Stimulated activated naive CD8-positive, alpha-beta T cell treated with anti-CD3 and anti-CD28 coated beads, Interleukin-15, amount 100 ng/mL, for 72 hours (primary cell): ENCODE measurements around the gene PLEKHO2.
"Not testable (repeated sequence)": the region's sequence is repeated elsewhere in the genome, so short reads cannot be mapped to it uniquely, and the experiment has no call there.

Source experiments
- ATAC-seq: fragments of 150-1000 bp; cut with Tn5 transposase; 2 replicates; pipeline ENCODE4 v1.10.0; 2021; ENCODE audit warnings: mild to moderate bottlenecking, moderate library complexity
- DNase-seq, 2 donors: peaks; one replicate each; pipeline ENCODE4 v3.0.0; 2021 to 2022
- H3K27ac Mint-ChIP-seq, 2 donors: one replicate each; pipeline ENCODE4 v1.8.0; 2022; ENCODE audit warnings: mild to moderate bottlenecking in 2 of 2, mixed read lengths in 2 of 2, moderate library complexity in 2 of 2
- H3K27me3 Mint-ChIP-seq: one replicate; pipeline ENCODE4 v1.8.0; 2022; ENCODE audit warnings: mixed read lengths
- H3K4me1 Mint-ChIP-seq: one replicate; pipeline ENCODE4 v1.8.0; 2022; ENCODE audit warnings: mild to moderate bottlenecking, mixed read lengths
- H3K4me3 Mint-ChIP-seq, 2 donors: one replicate each; pipeline ENCODE4 v1.8.0; 2022; ENCODE audit warnings: mild to moderate bottlenecking in 2 of 2, mixed read lengths in 2 of 2, moderate library complexity in 1 of 2
- H3K9me3 Mint-ChIP-seq, 2 donors: one replicate each; pipeline ENCODE4 v1.8.0; 2022; ENCODE audit warnings: mixed read lengths in 2 of 2

PLEKHO2 gene

GRCh38 chr15:64841344-64842095, at the start of gene PLEKHO2:
TSS of gene PLEKHO2 (plus strand) at chr15:64841915. CDS start at chr15:64842017, 102 bp downstream.
- Mint-ChIP-seq H3K4me1 (peaks cover 68% of the 10 kb centered on the region), H3K27me3 (no peaks in the 10 kb centered on the region), H3K9me3 (peaks cover 0 to 3% of the 10 kb centered on the region in 2 donors), H3K27ac (peak within 1 kb of the TSS; percentile 90 to 92), H3K4me3 (peak within 1 kb of the TSS; percentile 87 to 95)
- DNase-seq (peak; percentile 85 to 91), ATAC-seq (peak; percentile 87)

GRCh38 chr15:64792282-64792681, 49.4 kb upstream of the PLEKHO2 start:
- DNase-seq (no peak), ATAC-seq (no peak)
- Mint-ChIP-seq H3K4me1 (no peaks in the 10 kb centered on the region), H3K4me3 (no peak overlapping the region), H3K27ac (peak overlapping the region in 1 of 2 donors; percentile 19), H3K27me3 (no peaks in the 10 kb centered on the region), H3K9me3 (no peaks in the 10 kb centered on the region)

DNA sequence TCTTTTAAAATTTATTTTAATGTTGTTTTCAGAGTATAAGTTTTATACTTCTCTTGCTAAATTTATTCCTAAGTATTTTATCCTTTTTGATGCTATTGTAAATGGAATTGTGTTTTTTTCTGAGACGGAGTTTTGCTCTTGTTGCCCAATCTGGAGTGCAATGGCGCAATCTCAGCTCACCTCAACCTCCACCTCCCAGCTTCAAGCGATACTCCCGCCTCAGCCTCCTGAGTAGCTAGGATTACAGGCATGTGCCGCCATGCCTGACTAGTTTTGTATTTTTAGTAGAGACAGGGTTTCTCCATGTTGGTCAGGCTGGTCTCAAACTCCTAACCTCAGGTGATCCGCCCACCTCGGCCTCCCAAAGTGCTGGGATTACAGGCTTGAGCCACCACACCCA, 46.4 kb upstream of the PLEKHO2 start:
- not testable (repeated sequence) for H3K4me3 Mint-ChIP-seq, H3K9me3 Mint-ChIP-seq, ATAC-seq, H3K27ac Mint-ChIP-seq, H3K27me3 Mint-ChIP-seq, H3K4me1 Mint-ChIP-seq, DNase-seq

DNA sequence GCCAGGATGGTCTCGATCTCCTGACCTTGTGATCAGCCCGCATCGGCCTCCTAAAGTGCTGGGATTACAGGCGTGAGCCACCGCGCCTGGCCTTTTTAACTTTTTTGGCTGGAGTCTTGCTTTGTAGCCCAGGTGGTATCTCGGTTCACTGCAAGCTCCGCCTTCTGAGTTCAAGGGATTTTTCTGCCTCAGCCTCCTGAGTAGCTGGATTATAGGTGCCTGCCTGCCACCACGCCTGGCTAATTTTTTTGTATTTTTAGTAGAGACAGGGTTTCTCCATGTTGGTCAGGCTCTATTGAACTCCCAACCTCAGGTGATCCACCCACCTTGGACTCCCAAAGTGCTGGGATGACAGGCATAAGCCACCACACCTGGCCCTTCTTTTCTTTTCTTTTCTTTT, 45.8 kb upstream of the PLEKHO2 start:
- not testable (repeated sequence) for ATAC-seq, H3K4me1 Mint-ChIP-seq, H3K27ac Mint-ChIP-seq, H3K9me3 Mint-ChIP-seq, H3K27me3 Mint-ChIP-seq, DNase-seq, H3K4me3 Mint-ChIP-seq

DNA sequence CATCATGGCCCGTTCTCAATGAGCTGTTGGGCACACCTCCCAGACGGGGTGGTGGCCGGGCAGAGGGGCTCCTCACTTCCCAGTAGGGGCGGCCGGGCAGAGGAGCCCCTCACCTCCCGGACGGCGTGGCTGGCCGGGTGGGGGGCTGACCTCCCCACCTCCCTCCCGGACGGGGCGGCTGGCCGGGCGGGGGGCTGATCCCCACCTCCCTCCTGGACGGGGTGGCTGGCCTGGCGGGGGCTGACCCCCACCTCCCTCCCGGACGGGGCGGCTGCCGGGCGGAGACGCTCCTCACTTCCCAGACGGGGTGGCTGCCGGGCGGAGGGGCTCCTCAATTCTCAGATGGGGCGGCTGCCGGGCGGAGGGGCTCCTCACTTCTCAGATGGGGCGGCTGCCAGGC, 42.8 kb upstream of the PLEKHO2 start:
- H3K9me3 Mint-ChIP-seq, H3K4me1 Mint-ChIP-seq, DNase-seq, ATAC-seq, H3K27me3 Mint-ChIP-seq, H3K27ac Mint-ChIP-seq, H3K4me3 Mint-ChIP-seq: not testable (repeated sequence)

DNA sequence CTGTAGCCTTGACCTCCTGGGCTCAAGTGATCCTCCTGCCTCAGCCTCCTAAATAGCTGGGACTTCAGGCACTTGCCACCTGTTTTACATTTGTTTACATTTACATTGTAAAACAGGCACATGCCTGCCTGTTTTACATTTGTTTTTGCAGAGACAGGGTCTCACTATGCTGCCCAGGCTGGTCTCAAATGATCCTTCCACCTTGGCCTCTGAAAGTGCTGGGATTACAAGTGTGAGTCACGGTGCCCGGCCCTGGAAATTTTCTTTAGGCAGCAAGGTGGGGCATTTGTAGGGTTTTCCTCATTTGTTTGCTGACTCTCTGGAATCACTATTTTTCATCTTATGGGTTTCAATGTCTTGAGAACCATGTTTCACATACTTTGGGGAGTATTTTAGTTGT, 41.2 kb upstream of the PLEKHO2 start:
- no peak for DNase-seq
- no peaks in the 10 kb centered on the region for H3K27me3 Mint-ChIP-seq
- H3K4me3 Mint-ChIP-seq, result no peak overlapping the region
- no peak for ATAC-seq
- no peak overlapping the region for H3K27ac Mint-ChIP-seq
- H3K9me3 Mint-ChIP-seq, result no peaks in the 10 kb centered on the region
- H3K4me1 Mint-ChIP-seq, result no peaks in the 10 kb centered on the region

DNA sequence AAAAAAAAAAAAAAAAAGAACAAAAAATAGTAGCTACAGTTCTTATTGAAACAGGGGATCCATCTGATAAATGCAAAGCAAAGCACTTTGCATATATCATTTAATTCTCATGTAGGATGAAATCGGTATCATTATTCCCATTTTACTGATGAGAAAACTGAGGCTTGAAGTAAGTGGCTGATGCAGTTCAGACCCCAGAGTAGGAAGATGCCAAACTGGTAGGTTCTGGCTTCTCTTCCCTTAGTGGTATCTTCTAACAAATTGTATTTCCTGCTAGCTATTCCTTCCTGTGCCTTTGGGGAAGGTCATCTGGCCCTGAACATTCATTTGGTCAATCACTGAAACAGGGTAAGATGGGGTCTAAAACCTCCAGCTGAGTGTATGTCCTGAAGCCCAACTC, 38.2 kb upstream of the PLEKHO2 start:
- Mint-ChIP-seq H3K4me1 (no peaks in the 10 kb centered on the region), H3K9me3 (no peaks in the 10 kb centered on the region), H3K4me3 (no peak overlapping the region), H3K27ac (no peak overlapping the region), H3K27me3 (no peaks in the 10 kb centered on the region)
- DNase-seq (no peak), ATAC-seq (no peak)

DNA sequence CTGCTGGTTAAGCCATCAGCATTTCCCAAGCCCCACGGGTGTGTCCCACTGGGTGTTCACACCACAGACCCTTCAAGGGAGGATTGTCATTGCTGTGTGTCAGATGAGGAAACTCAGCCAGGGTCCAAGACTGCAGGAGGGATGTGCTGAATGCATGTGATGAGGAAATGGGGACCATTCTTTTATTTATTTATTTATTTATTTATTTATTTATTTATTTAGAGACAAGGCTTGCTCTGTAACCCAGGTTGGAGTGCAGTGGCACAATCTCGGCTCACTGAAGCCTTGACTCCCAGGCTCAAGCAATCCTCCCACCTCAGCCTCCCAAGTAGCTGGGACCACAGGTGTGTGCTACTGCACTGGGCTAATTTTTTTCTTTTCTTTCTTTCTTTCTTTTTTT, 37.1 kb upstream of the PLEKHO2 start:
- no peaks in the 10 kb centered on the region for H3K27me3 Mint-ChIP-seq
- peak overlapping the region in 1 of 2 donors; percentile 45 for H3K27ac Mint-ChIP-seq
- no peak for ATAC-seq
- H3K4me3 Mint-ChIP-seq, result no peak overlapping the region
- no peaks in the 10 kb centered on the region for H3K9me3 Mint-ChIP-seq
- no peaks in the 10 kb centered on the region for H3K4me1 Mint-ChIP-seq
- no peak for DNase-seq

GRCh38 chr15:64806509-64806908, 35.2 kb upstream of the PLEKHO2 start:
- Mint-ChIP-seq H3K4me1 (no peaks in the 10 kb centered on the region), H3K27ac (peak overlapping the region in 1 of 2 donors; percentile 83), H3K27me3 (no peaks in the 10 kb centered on the region)

DNA sequence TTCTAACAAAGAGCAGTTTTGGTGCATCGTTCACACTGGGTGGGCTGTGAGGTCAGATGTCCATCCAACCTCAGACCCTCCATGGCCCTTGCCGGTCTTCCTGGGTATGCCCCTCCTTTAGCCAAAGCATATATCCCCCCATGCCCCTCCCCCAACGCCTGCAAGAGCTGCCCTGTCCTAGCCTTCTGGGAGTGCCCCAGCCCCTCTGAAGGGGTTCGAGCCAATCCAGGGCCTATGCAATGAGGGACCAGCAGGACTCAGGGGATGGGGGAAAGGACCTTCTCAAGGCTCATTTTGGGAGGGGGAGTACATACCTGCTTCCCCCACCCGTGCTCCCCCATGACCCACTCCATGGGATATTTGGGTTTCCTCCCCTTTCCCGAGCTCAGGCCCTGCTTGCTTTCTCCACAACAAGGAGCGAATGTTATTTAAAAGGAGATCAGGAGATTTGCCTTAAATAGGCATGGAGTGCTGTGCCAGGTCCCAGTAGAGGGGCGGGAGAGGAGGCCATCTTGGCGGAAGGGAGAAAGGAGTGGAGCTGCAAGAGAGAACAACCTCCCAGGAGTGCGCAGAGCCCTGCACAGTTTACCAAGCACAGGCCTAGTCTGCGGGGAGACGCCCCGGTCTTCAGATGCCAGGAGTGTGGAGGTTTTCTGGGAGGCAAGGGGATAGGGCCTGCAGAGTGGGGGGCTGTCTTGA, 34.5 kb upstream of the PLEKHO2 start:
- DNase-seq, result no peak
- Mint-ChIP-seq H3K4me3 (no peak overlapping the region), H3K4me1 (no peaks in the 10 kb centered on the region), H3K27ac (no peak overlapping the region), H3K27me3 (no peaks in the 10 kb centered on the region), H3K9me3 (no peaks in the 10 kb centered on the region)
- no peak for ATAC-seq

More at GRCh38 chr15:64806509-64806908, 35.2 kb upstream of the PLEKHO2 start:
- ATAC-seq (no peak), DNase-seq (no peak)
- Mint-ChIP-seq H3K9me3 (no peaks in the 10 kb centered on the region), H3K4me3 (no peak overlapping the region)

GRCh38 chr15:64807751-64808222, 33.9 kb upstream of the PLEKHO2 start:
- no peaks in the 10 kb centered on the region for H3K4me1 Mint-ChIP-seq
- no peaks in the 10 kb centered on the region for H3K9me3 Mint-ChIP-seq
- H3K27me3 Mint-ChIP-seq, result no peaks in the 10 kb centered on the region
- no peak overlapping the region for H3K27ac Mint-ChIP-seq
- ATAC-seq (no peak), DNase-seq (no peak)
- H3K4me3 Mint-ChIP-seq, result no peak overlapping the region

DNA sequence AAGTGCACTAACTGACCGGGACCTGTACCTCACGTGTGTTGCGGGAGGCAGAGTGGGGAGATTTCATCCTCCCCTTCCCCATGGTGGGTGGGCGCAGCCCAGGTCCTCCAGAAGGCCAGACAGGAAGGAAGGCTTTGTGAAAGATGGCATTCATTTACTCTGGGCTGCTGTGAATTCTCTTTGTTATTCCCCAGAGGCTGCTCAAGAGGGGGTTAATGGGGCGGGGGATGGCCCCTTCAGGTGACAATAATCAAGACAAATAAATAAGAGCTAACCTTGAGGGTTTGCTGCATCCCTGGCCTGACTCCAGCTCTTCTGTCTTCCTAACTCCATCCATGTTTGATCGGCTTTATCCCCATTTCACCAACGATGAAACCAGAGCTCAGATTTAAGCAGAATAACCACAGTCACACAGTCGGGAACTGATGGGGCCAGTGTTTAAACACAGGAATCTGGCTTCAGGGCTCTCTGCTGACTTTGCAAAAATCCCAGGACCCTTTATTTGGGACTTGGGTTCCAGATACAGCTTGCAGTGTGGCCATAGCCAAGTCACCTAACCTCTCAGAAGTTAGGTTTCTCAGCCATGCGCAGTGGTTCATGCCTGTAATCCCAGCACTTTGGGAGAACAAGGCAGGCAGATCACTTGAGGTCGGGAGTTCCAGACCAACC, 32.8 kb upstream of the PLEKHO2 start:
- Mint-ChIP-seq H3K27ac (no peak overlapping the region), H3K4me1 (no peaks in the 10 kb centered on the region)

GRCh38 chr15:64809649-64810496, 31.8 kb upstream of the PLEKHO2 start:
- peak; percentile 50 to 54 for DNase-seq
- no peaks in the 10 kb centered on the region for H3K4me1 Mint-ChIP-seq
- H3K4me3 Mint-ChIP-seq, result no peak overlapping the region
- H3K27ac Mint-ChIP-seq, result no peak overlapping the region
- ATAC-seq, result peak; percentile 56
- no peaks in the 10 kb centered on the region for H3K9me3 Mint-ChIP-seq
- H3K27me3 Mint-ChIP-seq, result no peaks in the 10 kb centered on the region

More for the DNA sequence above, 32.8 kb upstream of the PLEKHO2 start:
- H3K27me3 Mint-ChIP-seq, result no peaks in the 10 kb centered on the region
- no peak overlapping the region for H3K4me3 Mint-ChIP-seq
- H3K9me3 Mint-ChIP-seq, result no peaks in the 10 kb centered on the region
- ATAC-seq (no peak), DNase-seq (no peak)

DNA sequence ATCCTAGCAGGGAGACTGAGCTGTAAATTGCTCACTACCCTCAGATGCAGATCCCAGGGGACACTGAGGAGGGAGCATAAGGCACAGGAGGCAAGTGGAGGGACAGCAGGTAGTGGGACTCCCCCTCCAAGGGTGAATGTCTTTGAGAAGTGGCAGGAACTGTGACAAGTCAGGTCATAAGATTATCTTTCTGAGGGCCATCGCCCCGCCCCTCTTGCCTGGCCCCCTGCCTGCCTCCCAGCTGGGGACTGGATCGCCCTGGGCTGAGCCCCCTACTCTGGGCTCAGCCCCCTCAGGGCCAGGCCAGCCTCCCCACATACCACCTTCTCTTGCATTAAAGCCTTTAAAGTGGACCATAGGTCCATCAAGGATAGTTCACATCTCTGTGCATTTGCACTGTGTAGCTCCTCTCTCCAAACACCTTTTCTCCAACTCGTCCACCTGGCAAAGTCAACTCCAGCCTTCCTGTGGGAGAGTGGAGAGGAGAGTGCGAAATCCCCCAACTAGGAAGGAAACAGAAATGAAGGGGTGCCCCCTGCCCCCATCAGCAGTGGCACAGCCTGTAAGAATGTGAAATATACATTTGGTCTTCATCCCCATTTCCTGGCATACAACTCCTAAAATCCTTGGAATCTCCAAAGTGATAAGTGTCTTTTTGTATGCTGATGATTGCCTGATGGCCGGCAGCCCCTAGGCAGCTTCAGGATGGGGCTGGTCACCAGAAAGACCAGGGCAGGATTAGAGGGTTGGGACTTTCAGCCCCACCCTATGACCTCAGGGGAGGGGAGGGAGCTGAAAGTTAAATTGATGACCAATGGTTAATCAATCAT, 31.0 kb upstream of the PLEKHO2 start:
- H3K9me3 Mint-ChIP-seq, result no peaks in the 10 kb centered on the region
- no peak for DNase-seq
- no peak for ATAC-seq
- H3K4me3 Mint-ChIP-seq, result no peak overlapping the region
- no peak overlapping the region for H3K27ac Mint-ChIP-seq
- no peaks in the 10 kb centered on the region for H3K27me3 Mint-ChIP-seq
- H3K4me1 Mint-ChIP-seq, result no peaks in the 10 kb centered on the region
